OCI-LY3 (cell line): ENCODE measurements around the gene FASTKD1.

ENCODE experiments used
- H2AFZ ChIP-seq: fragments of 200-600, 300-600 bp; shearing (Covaris generic); 2 replicates; pipeline ENCODE4 v1.6.0; 2014; ENCODE audit warnings: antibody characterized with exemption, low read depth, low read length
- H3K27ac ChIP-seq: fragments of 200-600, 300-600 bp; sonication (generic); 2 replicates; pipeline ENCODE4 v1.5.1; 2014; ENCODE audit warnings: mild to moderate bottlenecking, low read length, moderate library complexity, mixed read lengths
- H3K27me3 ChIP-seq: fragments of 200-600, 300-600 bp; sonication (generic); 2 replicates; pipeline ENCODE4 v1.6.1; 2014; ENCODE audit warnings: low read depth, low read length, mixed read lengths
- H3K36me3 ChIP-seq: fragments of 200-600, 300-600 bp; sonication (generic); replicated peaks from 2 replicates; pipeline ENCODE3; 2014; ENCODE audit warnings: low read depth, low read length, mixed read lengths
- H3K4me1 ChIP-seq: fragments of 300-600, 200-600 bp; sonication (generic); 2 replicates; pipeline ENCODE4 v1.6.1; 2014; ENCODE audit warnings: low read length, mixed read lengths
- H3K4me2 ChIP-seq: fragments of 200-600, 300-600 bp; sonication (generic); 2 replicates; pipeline ENCODE4 v1.6.1; 2014; ENCODE audit warnings: low read length, mixed read lengths
- H3K4me3 ChIP-seq: fragments of 300-600, 200-600 bp; sonication (generic); 2 replicates; pipeline ENCODE4 v1.5.1; 2014; ENCODE audit warnings: antibody characterized with exemption, mild to moderate bottlenecking, low read length, moderate library complexity
- H3K79me2 ChIP-seq: fragments of 300-600, 200-600 bp; shearing (Covaris generic); 2 replicates; pipeline ENCODE4 v1.6.1; 2014; ENCODE audit warnings: mild to moderate bottlenecking, low read length, mixed read lengths
- H3K9ac ChIP-seq: fragments of 300-600, 200-600 bp; shearing (Covaris generic); 2 replicates; pipeline ENCODE4 v1.6.0; 2014; ENCODE audit warnings: mild to moderate bottlenecking, low read length, moderate library complexity
- H3K9me3 ChIP-seq: fragments of 200-600, 300-600 bp; shearing (Covaris generic); 2 replicates; pipeline ENCODE4 v1.6.1; 2014; ENCODE audit warnings: low read length, mixed read lengths; ENCODE audit not compliant: insufficient read depth
- H4K20me1 ChIP-seq: fragments of 200-600, 300-600 bp; sonication (generic); 2 replicates; pipeline ENCODE4 v1.6.1; 2016; ENCODE audit warnings: low read length, mixed read lengths; ENCODE audit not compliant: insufficient read depth
- CTCF ChIP-seq: fragments of 200-600, 300-600 bp; sonication (generic); IDR thresholded peaks from 2 replicates; pipeline ENCODE4 v1.5.1; 2014; ENCODE audit warnings: antibody characterized with exemption, low read length, low read depth
- EZH2phosphoT487 ChIP-seq: fragments of 200-600 bp; shearing (Covaris generic); IDR thresholded peaks from 2 replicates; pipeline ENCODE4 v1.6.1; 2018; ENCODE audit warnings: antibody characterized with exemption, mixed run types, low read depth

The FASTKD1 gene

GRCh38 chr2:169513926-169514325 lies 59.7 kb downstream of the FASTKD1 start:
- Histone ChIP-seq H3K4me2 (no peak overlapping the region), H3K36me3 (no peaks in the 10 kb centered on the region), H3K79me2 (no peaks in the 10 kb centered on the region), H2AFZ (no peak overlapping the region), H3K9me3 (no peaks in the 10 kb centered on the region), H3K27me3 (no peaks in the 10 kb centered on the region), H3K4me3 (no peak overlapping the region), H4K20me1 (no peaks in the 10 kb centered on the region), H3K27ac (no peak overlapping the region), H3K9ac (no peak overlapping the region), H3K4me1 (peaks cover 5% of the 10 kb centered on the region)
- TF ChIP-seq CTCF (no peak), EZH2phosphoT487 (no peak)

- H3K9me3 ChIP-seq, result no peaks in the 10 kb centered on the region
- no peak overlapping the region for H3K4me2 ChIP-seq
- no peaks in the 10 kb centered on the region for H3K36me3 ChIP-seq
- no peak overlapping the region for H3K9ac ChIP-seq
- H3K4me1 ChIP-seq, result peaks cover 5% of the 10 kb centered on the region
- no peaks in the 10 kb centered on the region for H3K79me2 ChIP-seq
- H3K27ac ChIP-seq, result no peak overlapping the region
- no peak overlapping the region for H2AFZ ChIP-seq
- TF ChIP-seq EZH2phosphoT487, result no peak
- no peak for TF ChIP-seq CTCF
- H3K27me3 ChIP-seq, result no peaks in the 10 kb centered on the region
- no peaks in the 10 kb centered on the region for H4K20me1 ChIP-seq
- no peak overlapping the region for H3K4me3 ChIP-seq
Observed at GRCh38 chr2:169513094-169513493, 60.6 kb downstream of the FASTKD1 start.

GRCh38 chr2:169512525-169512924 lies 61.1 kb downstream of the FASTKD1 start:
- Histone ChIP-seq H3K27me3 (no peaks in the 10 kb centered on the region), H3K4me2 (no peak overlapping the region)

GRCh38 chr2:169511818-169512217 lies 61.8 kb downstream of the FASTKD1 start:
- H3K36me3 ChIP-seq, result no peaks in the 10 kb centered on the region
- H4K20me1 ChIP-seq, result no peaks in the 10 kb centered on the region
- H3K4me2 ChIP-seq, result no peak overlapping the region
- peaks cover 11% of the 10 kb centered on the region for H3K4me1 ChIP-seq
- no peaks in the 10 kb centered on the region for H3K9me3 ChIP-seq
- no peak overlapping the region for H3K27ac ChIP-seq
- H3K79me2 ChIP-seq, result no peaks in the 10 kb centered on the region
- no peak overlapping the region for H3K9ac ChIP-seq
- H2AFZ ChIP-seq, result no peak overlapping the region
- no peak for TF ChIP-seq EZH2phosphoT487
- TF ChIP-seq CTCF, result no peak
- H3K27me3 ChIP-seq, result no peaks in the 10 kb centered on the region
- no peak overlapping the region for H3K4me3 ChIP-seq

More at GRCh38 chr2:169512525-169512924, 61.1 kb downstream of the FASTKD1 start:
- Histone ChIP-seq H3K27ac (no peak overlapping the region), H3K4me1 (peaks cover 8% of the 10 kb centered on the region), H3K9me3 (no peaks in the 10 kb centered on the region), H2AFZ (no peak overlapping the region), H3K36me3 (no peaks in the 10 kb centered on the region), H3K4me3 (no peak overlapping the region), H3K79me2 (no peaks in the 10 kb centered on the region), H3K9ac (no peak overlapping the region), H4K20me1 (no peaks in the 10 kb centered on the region)
- TF ChIP-seq CTCF, result no peak
- TF ChIP-seq EZH2phosphoT487, result no peak
